ENCODE results near the gene GPC1. TPM values are rescaled to one million over a fixed set of nuclear protein-coding genes. Genes with fewer than 3 reads are reported as not detected.

The GPC1 gene
- total and polyA plus RNA-seq, 8 donors, result 6.3 to 117 (median 23.2) TPM

DNA sequence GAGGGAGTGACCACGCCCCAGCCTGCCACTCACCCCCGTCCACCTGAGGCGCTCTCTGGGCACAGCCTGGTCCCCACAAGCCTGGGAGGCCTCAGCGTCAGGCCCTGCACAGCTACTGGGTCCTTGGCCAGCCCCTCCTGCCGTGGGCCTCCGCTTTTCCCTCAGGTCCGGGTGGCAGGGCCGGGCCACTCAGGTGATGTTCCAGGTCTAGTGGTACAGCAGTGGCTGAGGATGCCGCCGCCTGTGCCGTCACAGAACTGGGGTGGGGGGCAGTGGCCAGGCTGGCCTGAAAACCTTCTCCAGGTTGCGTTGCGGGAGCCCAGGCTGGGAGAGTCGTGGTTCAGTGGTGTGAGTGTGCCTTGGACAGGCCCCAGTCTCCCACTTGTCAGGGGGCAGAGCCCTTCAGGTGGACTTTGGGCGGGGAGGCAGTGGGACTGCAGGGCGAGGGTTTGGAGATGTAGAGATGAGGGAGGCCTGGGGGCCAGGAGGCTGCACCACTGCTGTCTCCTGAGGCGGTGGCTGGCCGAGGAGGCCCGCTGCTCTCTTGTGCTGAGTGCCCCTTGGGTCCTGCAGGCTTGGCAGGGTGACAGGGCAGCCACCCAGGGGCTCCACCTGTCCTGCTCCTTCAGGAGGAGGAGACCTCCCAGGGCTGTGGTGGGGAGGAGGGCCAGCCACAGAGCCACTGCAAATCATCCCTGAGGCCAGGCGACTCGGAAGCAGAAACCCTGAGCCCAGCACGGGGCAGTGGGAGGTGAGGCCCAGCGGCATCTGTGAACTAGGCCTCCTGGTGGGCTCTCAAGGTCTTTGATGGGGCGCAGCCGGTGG is 7.6 kb downstream of the GPC1 start:
- 84 to 91% (median 90%) methylated on average over 12 to 25 of the region's 25 CpGs for WGBS, 5 donors
- peaks cover 0 to 7% (median 0%) of the 10 kb centered on the region in 3 donors for H3K27me3 ChIP-seq
- H3K9me3 ChIP-seq, result no peaks in the 10 kb centered on the region
- no peak for DNase-seq
- TF ChIP-seq POLR2AphosphoS5 (IDR thresholded peaks at IDR 0.05) (no peak), POLR2A (IDR thresholded peaks at IDR 0.05) (no peak), EP300 (IDR thresholded peaks at IDR 0.05) (no peak)
- TF ChIP-seq, protein P1, sequence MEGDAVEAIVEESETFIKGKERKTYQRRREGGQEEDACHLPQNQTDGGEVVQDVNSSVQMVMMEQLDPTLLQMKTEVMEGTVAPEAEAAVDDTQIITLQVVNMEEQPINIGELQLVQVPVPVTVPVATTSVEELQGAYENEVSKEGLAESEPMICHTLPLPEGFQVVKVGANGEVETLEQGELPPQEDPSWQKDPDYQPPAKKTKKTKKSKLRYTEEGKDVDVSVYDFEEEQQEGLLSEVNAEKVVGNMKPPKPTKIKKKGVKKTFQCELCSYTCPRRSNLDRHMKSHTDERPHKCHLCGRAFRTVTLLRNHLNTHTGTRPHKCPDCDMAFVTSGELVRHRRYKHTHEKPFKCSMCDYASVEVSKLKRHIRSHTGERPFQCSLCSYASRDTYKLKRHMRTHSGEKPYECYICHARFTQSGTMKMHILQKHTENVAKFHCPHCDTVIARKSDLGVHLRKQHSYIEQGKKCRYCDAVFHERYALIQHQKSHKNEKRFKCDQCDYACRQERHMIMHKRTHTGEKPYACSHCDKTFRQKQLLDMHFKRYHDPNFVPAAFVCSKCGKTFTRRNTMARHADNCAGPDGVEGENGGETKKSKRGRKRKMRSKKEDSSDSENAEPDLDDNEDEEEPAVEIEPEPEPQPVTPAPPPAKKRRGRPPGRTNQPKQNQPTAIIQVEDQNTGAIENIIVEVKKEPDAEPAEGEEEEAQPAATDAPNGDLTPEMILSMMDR (IDR thresholded peaks at IDR 0.05), result no peak
- no peak overlapping the region for H3K27ac ChIP-seq
- H3K4me3 ChIP-seq, result no peak overlapping the region
- peaks cover 5 to 34% (median 19%) of the 10 kb centered on the region in 4 donors for H3K4me1 ChIP-seq
- H3K36me3 ChIP-seq, result peaks cover 0 to 19% (median 7%) of the 10 kb centered on the region in 4 donors
- intact Hi-C loops (cut with DNase I; ENCODE audit: low total_unique reads), result no loop called here

DNA sequence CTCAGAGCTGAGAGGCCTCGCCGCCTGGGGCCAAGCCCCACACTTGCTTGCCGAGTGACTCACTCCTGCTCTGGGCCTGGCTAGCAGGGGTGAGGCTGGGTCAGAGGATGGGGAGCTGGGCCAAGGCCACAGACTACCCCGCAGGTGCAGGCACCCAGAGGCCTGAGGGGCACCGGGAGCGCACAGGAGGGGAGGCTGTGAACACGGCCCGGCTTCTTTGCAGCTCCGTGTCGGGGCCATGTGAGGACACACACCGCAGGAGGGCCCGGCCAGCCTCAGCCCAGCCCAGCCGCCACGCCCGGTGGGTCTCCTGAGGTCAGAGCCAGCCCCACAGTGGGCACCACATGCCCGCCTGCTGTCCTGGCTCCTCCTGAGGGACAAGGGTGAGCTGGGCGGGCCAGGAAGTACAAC is 8.4 kb downstream of the GPC1 start:
- no peaks in the 10 kb centered on the region for H3K27me3 ChIP-seq
- no peak overlapping the region for H3K27ac ChIP-seq
- no peaks in the 10 kb centered on the region for H3K9me3 ChIP-seq
- H3K4me1 ChIP-seq, result peaks cover 0 to 26% (median 15%) of the 10 kb centered on the region in 4 donors
- intact Hi-C loops (cut with DNase I; ENCODE audit: low total_unique reads), result no loop called here
- WGBS, 5 donors, result 41 to 72% (median 59%) methylated on average over 4 to 17 of the region's 17 CpGs; no CpG with 5 or more reads in 1 of the 5 donors
- peaks cover 0 to 19% (median 7%) of the 10 kb centered on the region in 4 donors for H3K36me3 ChIP-seq
- DNase-seq, result no peak
- no peak overlapping the region for H3K4me3 ChIP-seq
- TF ChIP-seq, protein P1 (IDR thresholded peaks at IDR 0.05), result no peak
- TF ChIP-seq POLR2A (IDR thresholded peaks at IDR 0.05), result no peak
- TF ChIP-seq EP300 (IDR thresholded peaks at IDR 0.05), result no peak
- TF ChIP-seq POLR2AphosphoS5 (IDR thresholded peaks at IDR 0.05), result no peak

DNA sequence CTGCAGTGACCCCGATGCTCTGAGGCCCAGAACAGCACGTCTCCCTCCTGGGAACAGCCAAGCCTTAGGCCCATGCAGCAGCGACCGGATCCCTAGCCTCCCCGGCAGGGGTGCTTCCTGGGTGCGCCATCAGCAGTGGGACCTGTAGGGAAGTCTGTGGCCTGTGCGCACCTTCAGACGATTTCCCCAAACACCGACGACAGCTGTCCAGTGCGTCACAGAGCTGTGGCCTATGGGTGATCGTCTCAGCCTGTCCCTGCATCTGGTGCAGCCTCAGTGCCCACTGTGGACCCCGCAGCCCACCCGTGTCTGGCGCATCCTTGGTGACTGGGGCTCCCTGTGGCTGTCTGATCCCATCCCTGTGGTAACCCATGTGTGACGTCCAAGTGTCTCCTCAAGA is 9.0 kb downstream of the GPC1 start:
- WGBS, 5 donors, result 67 to 95% (median 95%) methylated on average over 6 to 16 of the region's 16 CpGs
- Histone ChIP-seq H3K36me3 (peaks cover 0 to 19% (median 7%) of the 10 kb centered on the region in 4 donors), H3K27me3 (no peaks in the 10 kb centered on the region), H3K27ac (no peak overlapping the region), H3K4me3 (no peak overlapping the region), H3K4me1 (peaks cover 0 to 26% (median 15%) of the 10 kb centered on the region in 4 donors), H3K9me3 (no peaks in the 10 kb centered on the region)
- DNase-seq, result no peak
- intact Hi-C loops (cut with DNase I; ENCODE audit: low total_unique reads), result no loop called here
- TF ChIP-seq, protein P1 (IDR thresholded peaks at IDR 0.05), result no peak
- no peak for TF ChIP-seq POLR2AphosphoS5 (IDR thresholded peaks at IDR 0.05)
- TF ChIP-seq EP300 (IDR thresholded peaks at IDR 0.05), result no peak
- TF ChIP-seq POLR2A (IDR thresholded peaks at IDR 0.05), result no peak

DNA sequence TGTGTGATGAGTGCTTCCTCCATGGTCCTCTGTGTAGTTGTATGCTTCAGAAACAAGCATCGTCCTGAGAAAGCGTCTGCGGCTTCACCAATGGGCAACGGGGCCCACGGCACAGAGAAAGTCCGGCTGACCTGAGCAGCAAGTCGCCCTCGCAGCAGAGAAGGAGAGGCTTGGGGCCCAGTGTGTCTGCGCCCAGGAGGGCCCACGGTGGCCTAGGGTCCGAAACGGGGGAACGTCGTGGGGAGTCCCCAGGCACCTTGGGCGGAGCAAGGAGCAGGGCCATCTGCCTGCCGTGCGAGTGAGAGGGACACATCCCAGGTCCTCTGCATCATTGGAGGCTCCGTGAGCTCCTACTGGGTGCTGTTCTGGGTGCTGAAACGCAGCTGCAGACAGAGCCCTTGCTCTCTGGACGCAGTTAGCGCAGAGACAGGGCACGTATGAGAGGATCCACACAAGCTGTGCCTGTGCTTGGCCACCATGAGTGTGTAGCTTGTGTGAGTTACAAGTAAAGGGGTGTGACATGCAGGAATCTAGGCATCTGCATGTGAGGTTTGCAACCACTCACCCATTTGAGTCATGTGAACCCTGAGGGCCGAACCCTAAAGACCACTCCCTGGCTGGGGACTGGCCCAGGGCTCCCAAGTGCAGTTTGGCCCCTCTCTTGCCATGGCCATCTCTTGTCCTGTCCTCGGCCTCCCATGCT is 10.6 kb downstream of the GPC1 start:
- Histone ChIP-seq H3K27me3 (peaks cover 0 to 13% (median 5%) of the 10 kb centered on the region in 3 donors), H3K4me1 (peaks cover 0 to 30% (median 19%) of the 10 kb centered on the region in 4 donors), H3K27ac (no peak overlapping the region), H3K36me3 (peaks cover 0 to 19% (median 7%) of the 10 kb centered on the region in 4 donors), H3K4me3 (no peak overlapping the region), H3K9me3 (no peaks in the 10 kb centered on the region)
- intact Hi-C loops (cut with DNase I; ENCODE audit: low total_unique reads), result no loop called here
- DNase-seq, result no peak
- no peak for TF ChIP-seq POLR2AphosphoS5 (IDR thresholded peaks at IDR 0.05)
- WGBS, 5 donors, result 81 to 87% (median 86%) methylated on average over 21 to 24 of the region's 24 CpGs
